BE2C (cell line): Measurements from ENCODE around the gene C1QTNF8.

Experiments
- DNase-seq: peaks from one replicate; pipeline ENCODE4 v3.0.0-alpha.2; 2020
- H3K27me3 ChIP-seq: fragments of 250-450 bp; sonication (Bioruptor Pico); 2 replicates; pipeline ENCODE4 v1.5.1; 2020; ENCODE audit warnings: mild to moderate bottlenecking
- H3K36me3 ChIP-seq: fragments of 250-450 bp; sonication (Bioruptor Pico); 2 replicates; pipeline ENCODE4 v1.5.1; 2020; ENCODE audit warnings: mild to moderate bottlenecking
- H3K4me1 ChIP-seq: fragments of 250-450 bp; sonication (Bioruptor Pico); 2 replicates; pipeline ENCODE4 v1.5.1; 2020
- H3K4me3 ChIP-seq: 2 replicates; pipeline ENCODE4 v1.5.1; 2011; ENCODE audit warnings: low read depth, low read length
- H3K9me3 ChIP-seq: fragments of 250-450 bp; sonication (Bioruptor Pico); 2 replicates; pipeline ENCODE4 v1.5.1; 2020
- TF ChIP-seq, protein P1 (sequence below): IDR thresholded peaks from 2 replicates; pipeline ENCODE4 v1.5.1; 2012; ENCODE audit warnings: mild to moderate bottlenecking, low read depth, low read length

C1QTNF8 gene

DNA sequence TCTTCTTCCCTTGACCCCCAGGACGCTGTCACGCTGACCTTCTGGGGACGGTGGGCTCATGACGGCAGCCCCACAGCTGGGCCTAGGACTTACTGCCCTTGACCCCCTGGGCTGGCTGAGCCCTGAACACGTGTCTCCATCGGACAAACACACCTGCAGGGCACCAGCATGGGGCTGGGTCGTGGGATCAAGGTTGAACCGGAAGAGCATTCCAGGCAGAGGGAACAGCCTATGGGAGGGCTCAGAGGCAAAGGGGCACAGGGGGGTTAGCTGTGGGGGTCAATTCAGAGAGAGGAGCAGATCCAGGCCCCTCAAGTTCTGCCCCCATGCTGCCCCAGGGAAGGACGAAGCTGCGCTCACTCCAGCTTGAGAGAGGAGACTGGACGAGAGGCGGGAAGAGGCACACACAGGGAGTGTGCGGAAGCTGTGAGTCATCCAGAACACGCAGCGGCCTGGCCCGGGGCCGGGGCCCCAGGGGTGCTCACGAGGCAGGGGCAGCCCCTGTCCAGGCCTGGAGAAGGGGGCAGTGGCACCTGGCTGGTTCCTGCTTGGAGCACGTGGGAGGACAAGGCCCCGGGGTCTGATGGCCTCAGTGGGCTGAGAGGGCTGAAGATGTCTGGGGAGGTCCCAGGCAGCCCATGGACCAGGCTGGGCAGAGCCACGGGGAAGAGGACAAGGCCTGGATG lies 13.6 kb downstream of the C1QTNF8 start:
- Histone ChIP-seq H3K4me3 (no peak overlapping the region), H3K27me3 (peaks cover 67% of the 10 kb centered on the region), H3K36me3 (no peaks in the 10 kb centered on the region), H3K4me1 (peaks cover 10% of the 10 kb centered on the region), H3K9me3 (peaks cover 6% of the 10 kb centered on the region; the same call in 1 of the 2 replicates)
- TF ChIP-seq, protein P1, sequence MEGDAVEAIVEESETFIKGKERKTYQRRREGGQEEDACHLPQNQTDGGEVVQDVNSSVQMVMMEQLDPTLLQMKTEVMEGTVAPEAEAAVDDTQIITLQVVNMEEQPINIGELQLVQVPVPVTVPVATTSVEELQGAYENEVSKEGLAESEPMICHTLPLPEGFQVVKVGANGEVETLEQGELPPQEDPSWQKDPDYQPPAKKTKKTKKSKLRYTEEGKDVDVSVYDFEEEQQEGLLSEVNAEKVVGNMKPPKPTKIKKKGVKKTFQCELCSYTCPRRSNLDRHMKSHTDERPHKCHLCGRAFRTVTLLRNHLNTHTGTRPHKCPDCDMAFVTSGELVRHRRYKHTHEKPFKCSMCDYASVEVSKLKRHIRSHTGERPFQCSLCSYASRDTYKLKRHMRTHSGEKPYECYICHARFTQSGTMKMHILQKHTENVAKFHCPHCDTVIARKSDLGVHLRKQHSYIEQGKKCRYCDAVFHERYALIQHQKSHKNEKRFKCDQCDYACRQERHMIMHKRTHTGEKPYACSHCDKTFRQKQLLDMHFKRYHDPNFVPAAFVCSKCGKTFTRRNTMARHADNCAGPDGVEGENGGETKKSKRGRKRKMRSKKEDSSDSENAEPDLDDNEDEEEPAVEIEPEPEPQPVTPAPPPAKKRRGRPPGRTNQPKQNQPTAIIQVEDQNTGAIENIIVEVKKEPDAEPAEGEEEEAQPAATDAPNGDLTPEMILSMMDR, result no peak
- no peak for DNase-seq

DNA sequence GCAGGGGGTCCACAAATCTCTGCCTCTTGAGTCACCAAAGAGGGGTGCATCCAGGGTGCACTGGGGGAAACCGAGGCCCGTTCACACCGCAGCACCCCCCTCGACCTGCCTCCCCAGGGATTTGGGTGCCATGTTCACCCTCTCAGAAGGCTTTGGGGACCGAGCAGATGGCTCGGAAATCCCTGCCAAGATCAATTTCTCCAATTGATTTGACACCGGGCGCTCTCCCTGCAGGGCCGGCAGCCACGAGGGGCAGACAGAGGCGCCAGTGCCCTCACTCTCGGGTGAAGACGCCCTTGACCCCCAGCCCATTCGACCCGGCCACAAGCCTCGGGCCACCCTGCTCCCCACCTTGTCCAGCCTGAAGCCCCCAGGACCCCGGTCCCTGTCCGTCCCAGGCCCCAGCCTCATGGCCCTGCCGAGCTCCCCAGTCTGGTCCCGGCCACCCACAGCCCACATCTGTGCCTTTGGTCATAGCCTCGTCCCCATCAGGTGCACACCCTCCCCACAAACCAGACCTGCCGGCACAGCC lies 14.2 kb downstream of the C1QTNF8 start:
- TF ChIP-seq, protein P1, result no peak
- Histone ChIP-seq H3K27me3 (peaks cover 66% of the 10 kb centered on the region), H3K36me3 (no peaks in the 10 kb centered on the region), H3K9me3 (peaks cover 6% of the 10 kb centered on the region; the same call in 1 of the 2 replicates), H3K4me3 (no peak overlapping the region), H3K4me1 (peaks cover 10% of the 10 kb centered on the region)
- DNase-seq, result no peak

DNA sequence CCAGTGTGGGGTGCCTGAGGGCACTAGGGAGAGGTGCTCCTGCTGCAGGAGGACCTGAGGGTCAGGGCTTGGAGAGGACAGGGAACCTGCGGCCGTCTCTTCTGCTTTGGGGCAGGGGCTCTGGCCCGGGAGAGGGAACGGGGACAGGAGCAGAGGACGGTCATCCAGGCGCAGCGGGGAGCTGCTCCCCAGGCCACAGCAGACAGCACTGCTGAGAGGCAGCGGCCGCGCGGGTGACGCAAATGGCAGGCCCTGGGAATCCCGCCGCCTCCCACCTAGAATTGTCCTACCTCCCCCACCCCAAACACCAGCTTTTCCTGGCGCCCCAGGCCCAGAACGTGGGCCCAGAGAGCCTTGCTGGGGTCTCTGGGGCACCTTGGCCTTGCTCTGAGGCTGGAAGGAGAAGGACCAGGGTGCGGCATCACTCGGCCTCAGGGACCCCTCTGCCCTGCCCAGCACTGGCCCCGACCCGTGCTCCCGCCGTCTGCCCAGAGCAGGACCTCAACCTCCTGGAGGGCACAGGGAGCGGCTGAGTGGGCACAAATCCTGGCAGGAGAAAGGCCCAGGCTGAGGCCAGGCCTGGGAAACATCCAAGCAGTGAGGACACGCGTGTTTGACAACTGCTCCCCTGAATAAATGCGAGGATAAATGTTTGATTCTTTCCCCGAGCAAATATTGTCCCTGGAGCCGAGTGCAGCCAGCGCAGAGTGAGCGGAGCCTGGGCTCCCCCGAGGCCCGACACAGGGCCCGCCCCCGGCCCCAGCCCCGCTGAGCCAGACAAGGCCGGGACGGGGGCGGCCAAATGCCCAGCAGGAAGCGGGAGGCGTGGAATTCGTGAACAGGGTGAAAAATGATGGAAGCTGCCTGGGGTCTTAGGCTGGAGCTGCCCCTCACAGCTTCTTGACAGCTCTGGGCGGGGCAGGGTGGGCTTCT lies 15.0 kb downstream of the C1QTNF8 start:
- Histone ChIP-seq H3K9me3 (peaks cover 6% of the 10 kb centered on the region; the same call in 1 of the 2 replicates), H3K27me3 (peaks cover 60% of the 10 kb centered on the region), H3K4me1 (peaks cover 10% of the 10 kb centered on the region), H3K4me3 (no peak overlapping the region), H3K36me3 (no peaks in the 10 kb centered on the region)
- TF ChIP-seq, protein P1, result no peak
- no peak for DNase-seq

DNA sequence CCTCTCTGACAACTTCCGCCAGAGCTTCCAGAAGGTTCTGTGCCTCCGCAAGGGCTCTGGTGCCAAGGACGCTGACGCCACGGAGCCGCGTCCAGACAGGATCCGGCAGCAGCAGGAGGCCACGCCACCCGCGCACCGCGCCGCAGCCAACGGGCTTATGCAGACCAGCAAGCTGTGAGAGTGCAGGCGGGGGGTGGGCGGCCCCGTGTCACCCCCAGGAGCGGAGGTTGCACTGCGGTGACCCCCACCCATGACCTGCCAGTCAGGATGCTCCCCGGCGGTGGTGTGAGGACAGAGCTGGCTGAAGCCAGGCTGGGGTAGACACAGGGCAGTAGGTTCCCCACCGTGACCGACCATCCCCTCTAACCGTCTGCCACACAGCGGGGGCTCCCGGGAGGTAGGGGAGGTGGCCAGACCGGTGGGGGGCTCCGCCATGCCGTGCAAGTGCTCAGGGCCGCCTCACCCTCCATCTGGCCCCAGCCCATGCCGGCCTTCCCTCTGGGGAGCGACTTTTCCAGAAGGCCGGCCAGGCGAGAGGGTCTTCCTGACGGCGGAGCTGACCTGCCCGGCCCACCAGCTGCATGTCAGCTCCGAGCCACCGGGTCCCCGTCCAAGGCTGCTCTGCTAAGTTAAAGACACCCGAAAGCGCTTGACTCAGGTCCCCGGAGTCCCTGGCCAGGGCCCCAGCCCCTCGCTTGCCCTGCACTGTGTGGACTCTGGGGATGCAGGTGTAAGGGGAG lies 16.1 kb downstream of the C1QTNF8 start:
- peaks cover 64% of the 10 kb centered on the region for H3K27me3 ChIP-seq
- TF ChIP-seq, protein P1, result no peak
- peaks cover 10% of the 10 kb centered on the region for H3K4me1 ChIP-seq
- H3K9me3 ChIP-seq, result peaks cover 2% of the 10 kb centered on the region; the same call in 1 of the 2 replicates
- no peak for DNase-seq
- H3K4me3 ChIP-seq, result no peak overlapping the region
- no peaks in the 10 kb centered on the region for H3K36me3 ChIP-seq

DNA sequence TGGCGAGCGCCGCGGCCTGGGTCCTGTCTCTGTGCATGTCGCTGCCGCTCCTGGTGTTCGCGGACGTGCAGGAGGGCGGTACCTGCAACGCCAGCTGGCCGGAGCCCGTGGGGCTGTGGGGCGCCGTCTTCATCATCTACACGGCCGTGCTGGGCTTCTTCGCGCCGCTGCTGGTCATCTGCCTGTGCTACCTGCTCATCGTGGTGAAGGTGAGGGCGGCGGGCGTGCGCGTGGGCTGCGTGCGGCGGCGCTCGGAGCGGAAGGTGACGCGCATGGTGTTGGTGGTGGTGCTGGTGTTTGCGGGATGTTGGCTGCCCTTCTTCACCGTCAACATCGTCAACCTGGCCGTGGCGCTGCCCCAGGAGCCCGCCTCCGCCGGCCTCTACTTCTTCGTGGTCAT lies 16.7 kb downstream of the C1QTNF8 start:
- peaks cover 10% of the 10 kb centered on the region for H3K4me1 ChIP-seq
- TF ChIP-seq, protein P1, result no peak
- no peak for DNase-seq
- peaks cover 70% of the 10 kb centered on the region for H3K27me3 ChIP-seq
- no peak overlapping the region for H3K4me3 ChIP-seq
- H3K36me3 ChIP-seq, result no peaks in the 10 kb centered on the region
- H3K9me3 ChIP-seq, result no peaks in the 10 kb centered on the region; the same call in 1 of the 2 replicates
